Mononuclear cell (primary cell): ENCODE measurements around the gene TAS2R7. TPM values are rescaled to one million over a fixed set of nuclear protein-coding genes. Genes with fewer than 3 reads are reported as not detected.

Experiments used
- H3K27me3 ChIP-seq: 2 replicates; pipeline ENCODE4 v1.6.0; 2011; ENCODE audit warnings: low read length, control low read depth; ENCODE audit not compliant: insufficient read depth
- H3K4me1 ChIP-seq: 2 replicates; pipeline ENCODE4 v1.5.1; 2011; ENCODE audit warnings: mild to moderate bottlenecking, low read length, control low read depth; ENCODE audit not compliant: insufficient read depth
- H3K4me3 ChIP-seq: 2 replicates; pipeline ENCODE4 v1.5.1; 2011; ENCODE audit warnings: mild to moderate bottlenecking, low read length, moderate library complexity
- H3K9me3 ChIP-seq: 2 replicates; pipeline ENCODE4 v1.5.1; 2011; ENCODE audit warnings: low read depth, mild to moderate bottlenecking, control low read depth, low read length
- total RNA-seq: library from RNA; depleted of rRNA; stranded (reverse); fragments of >200 nt; gene quantifications from one replicate; pipeline ENCODE4 v1.2.3, GENCODE V29; 2012

Gene TAS2R7
- total RNA-seq, 1 donor = not detected

DNA sequence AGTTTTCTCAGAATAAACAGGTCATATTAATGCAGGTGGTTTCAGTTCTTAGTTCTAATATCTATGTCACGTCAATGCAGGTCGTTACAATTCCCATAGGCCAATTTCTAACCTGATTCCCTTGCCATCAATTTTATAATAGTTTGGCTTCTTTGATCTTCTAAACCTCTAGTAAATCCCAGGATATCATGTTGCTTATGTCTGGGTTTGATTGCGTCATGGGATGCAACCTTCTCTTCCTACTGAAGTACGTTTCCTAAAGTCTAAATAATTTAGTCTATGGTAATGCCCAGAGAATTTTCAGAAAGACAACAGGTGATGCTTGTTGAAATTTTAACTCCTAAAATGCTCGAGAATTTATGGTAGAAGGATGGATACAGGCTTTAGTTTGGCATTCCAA is 19.2 kb downstream of the TAS2R7 start:
- H3K9me3 ChIP-seq = no peaks in the 10 kb centered on the region
- no peak overlapping the region for H3K4me3 ChIP-seq
- H3K4me1 ChIP-seq = no peaks in the 10 kb centered on the region
- H3K27me3 ChIP-seq = peaks cover 3% of the 10 kb centered on the region

DNA sequence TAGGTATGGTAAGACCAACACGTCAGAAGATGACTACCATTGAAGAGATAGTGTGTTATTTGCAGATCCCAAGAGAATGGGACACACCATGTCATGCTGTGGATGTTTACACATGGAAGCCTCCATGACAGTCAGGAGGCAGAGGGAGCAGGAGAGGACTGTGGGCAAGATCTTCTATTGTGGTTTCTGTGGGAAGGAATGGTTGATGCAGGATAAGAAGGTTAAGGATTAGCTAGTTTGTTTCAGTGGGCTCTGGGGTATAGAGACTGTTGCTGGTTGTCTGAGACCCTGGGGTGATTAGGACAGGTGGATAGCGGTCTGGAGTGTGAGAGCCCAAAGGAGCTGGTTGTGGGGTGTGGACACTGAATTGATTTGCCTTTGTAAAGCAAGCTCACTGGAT is 23.3 kb downstream of the TAS2R7 start:
- Histone ChIP-seq H3K27me3 (peaks cover 9% of the 10 kb centered on the region), H3K9me3 (no peaks in the 10 kb centered on the region), H3K4me3 (no peak overlapping the region), H3K4me1 (no peaks in the 10 kb centered on the region)

DNA sequence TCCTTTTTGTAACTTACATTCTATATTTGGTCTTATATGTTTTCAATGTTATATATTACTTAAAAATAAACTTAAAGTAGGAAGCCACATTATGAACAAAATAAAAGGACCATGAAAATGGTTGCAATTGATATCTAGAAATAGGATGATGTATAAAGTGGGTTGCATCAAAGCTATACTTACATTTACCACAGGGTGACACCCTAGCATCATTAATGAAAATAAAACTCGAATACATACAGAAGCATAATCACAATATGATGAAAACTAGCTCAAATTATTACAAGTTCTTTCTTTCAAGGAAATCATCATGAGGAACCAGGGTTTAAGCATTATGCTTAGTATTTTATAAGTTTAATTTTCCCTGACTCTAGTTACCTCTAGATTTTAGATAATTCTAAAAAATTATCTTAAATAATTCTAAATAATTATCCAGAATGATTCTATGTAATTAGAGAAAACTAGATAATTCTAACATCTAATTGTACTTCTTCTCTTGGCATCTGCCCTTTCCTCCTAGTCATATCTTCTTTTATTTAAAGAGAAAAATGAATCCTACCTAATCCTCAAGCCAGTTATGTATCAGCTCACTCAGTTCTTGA is 31.2 kb downstream of the TAS2R7 start:
- H3K27me3 ChIP-seq = peaks cover 36% of the 10 kb centered on the region
- no peaks in the 10 kb centered on the region for H3K4me1 ChIP-seq
- H3K9me3 ChIP-seq = no peaks in the 10 kb centered on the region
- H3K4me3 ChIP-seq = no peak overlapping the region

DNA sequence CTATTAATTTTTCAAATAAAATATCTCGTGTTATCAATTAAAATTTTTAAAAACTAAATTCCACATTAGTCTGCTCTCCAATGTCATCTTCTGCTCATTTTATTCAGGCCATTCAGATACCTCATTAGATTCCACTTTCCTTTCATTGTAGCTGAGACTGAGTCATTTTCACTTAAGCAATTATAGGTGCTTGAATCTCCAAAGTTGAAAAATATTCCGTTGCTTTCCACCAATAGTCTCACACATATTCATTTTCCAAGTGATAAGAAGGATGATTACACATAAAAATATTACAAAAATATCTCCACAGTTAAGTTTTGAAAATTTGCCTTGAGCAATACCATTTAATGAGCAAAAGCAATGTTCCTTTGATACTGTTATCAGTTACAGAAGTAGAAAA is 42.8 kb downstream of the TAS2R7 start:
- Histone ChIP-seq H3K4me3 (no peak overlapping the region), H3K4me1 (no peaks in the 10 kb centered on the region), H3K9me3 (peaks cover 11% of the 10 kb centered on the region), H3K27me3 (peaks cover 30% of the 10 kb centered on the region)

DNA sequence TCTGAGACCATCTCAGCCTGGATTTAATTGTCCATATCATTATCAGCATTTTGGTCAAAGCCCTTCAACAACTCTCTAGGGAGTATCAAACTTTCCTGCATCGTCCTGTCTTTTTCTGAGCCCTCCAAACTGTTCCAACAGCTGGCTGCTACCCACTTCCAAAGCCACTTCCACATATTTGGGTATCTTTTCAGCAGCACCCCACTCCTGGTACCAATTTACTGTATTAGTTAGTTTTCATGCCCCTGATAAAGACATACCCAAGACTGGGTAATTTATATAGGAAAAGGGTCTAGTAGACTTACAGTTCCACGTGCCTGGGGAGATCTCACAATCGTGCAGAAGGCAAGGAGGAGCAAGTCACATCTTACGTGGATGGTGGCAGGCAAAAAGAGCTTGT is 46.2 kb downstream of the TAS2R7 start:
- no peaks in the 10 kb centered on the region for H3K4me1 ChIP-seq
- H3K27me3 ChIP-seq = peaks cover 19% of the 10 kb centered on the region
- H3K4me3 ChIP-seq = no peak overlapping the region
- H3K9me3 ChIP-seq = peaks cover 11% of the 10 kb centered on the region

DNA sequence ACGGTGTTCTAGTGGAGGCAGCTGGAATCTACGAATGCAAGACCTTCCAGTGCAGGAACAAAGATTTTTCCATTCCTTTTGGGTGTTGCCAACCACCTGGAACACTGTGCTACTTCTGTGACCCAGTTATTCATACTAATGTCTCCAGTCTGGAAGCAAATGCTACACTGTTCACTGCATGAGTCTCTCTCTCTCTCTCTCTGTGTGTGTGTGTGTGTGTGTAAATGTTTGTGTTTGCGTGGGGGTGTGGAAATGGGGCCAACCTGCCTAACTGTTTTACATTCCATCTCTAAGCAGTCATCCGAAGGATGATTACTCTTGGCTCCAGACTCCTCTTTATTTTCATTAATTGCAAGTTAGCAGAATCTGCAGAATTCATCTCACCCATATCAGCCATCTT is 49.4 kb downstream of the TAS2R7 start:
- Histone ChIP-seq H3K4me1 (peaks cover 9% of the 10 kb centered on the region), H3K9me3 (peaks cover 11% of the 10 kb centered on the region), H3K27me3 (peaks cover 7% of the 10 kb centered on the region), H3K4me3 (no peak overlapping the region)

Other genes with a start within 250 kb of the TAS2R7 start
- gene MAGOHB, start 189.0 kb downstream of the TAS2R7 start, total RNA-seq = 10.1 TPM
- gene STYK1, start 128.6 kb downstream of the TAS2R7 start, total RNA-seq = 0.10 TPM
- 141 TPM for gene YBX3, start 79.3 kb downstream of the TAS2R7 start, total RNA-seq
- gene TAS2R8, start 4.7 kb upstream of the TAS2R7 start, total RNA-seq = 0.21 TPM
- not detected for gene TAS2R9, start 7.5 kb upstream of the TAS2R7 start, total RNA-seq
- 0.31 TPM for gene TAS2R10, start 23.7 kb upstream of the TAS2R7 start, total RNA-seq
- 0.52 TPM for gene PRR4, start 46.8 kb upstream of the TAS2R7 start, total RNA-seq
- 24.2 TPM for gene PRH1, start 81.6 kb upstream of the TAS2R7 start, total RNA-seq
- gene TAS2R13, start 106.9 kb upstream of the TAS2R7 start, total RNA-seq = 0.94 TPM
- gene PRH2, start 126.6 kb upstream of the TAS2R7 start, total RNA-seq = not detected
- gene TAS2R14, start 136.6 kb upstream of the TAS2R7 start, total RNA-seq = 1.2 TPM
- 0.31 TPM for gene TAS2R50, start 184.3 kb upstream of the TAS2R7 start, total RNA-seq
- gene TAS2R20, start 195.7 kb upstream of the TAS2R7 start, total RNA-seq = 2.6 TPM
- 1.8 TPM for gene TAS2R19, start 220.0 kb upstream of the TAS2R7 start, total RNA-seq
- gene TAS2R31, start 228.8 kb upstream of the TAS2R7 start, total RNA-seq = 3.9 TPM